Neuronal stem cell (in vitro differentiated cells): ENCODE measurements around the gene EMC8. TPM values are rescaled to one million over a fixed set of nuclear protein-coding genes. Genes with fewer than 3 reads are reported as not detected.

ENCODE experiments used
- DNase-seq: peaks from one replicate; pipeline ENCODE4 v3.0.0-alpha.2; 2013; ENCODE audit warnings: low spot score
- H2AFZ ChIP-seq: one replicate; pipeline ENCODE4 v1.6.1; 2013; ENCODE audit warnings: mild to moderate bottlenecking, low read length, inconsistent platforms
- H2AK5ac ChIP-seq: 2 replicates; pipeline ENCODE4 v1.6.1; 2013; ENCODE audit warnings: low read depth, mild to moderate bottlenecking, inconsistent platforms, low read length, moderate library complexity, mixed read lengths
- H2BK120ac ChIP-seq: 2 replicates; pipeline ENCODE4 v1.6.1; 2013; ENCODE audit warnings: low read depth, mild to moderate bottlenecking, inconsistent platforms, low read length, moderate library complexity, mixed read lengths
- H2BK12ac ChIP-seq: one replicate; pipeline ENCODE4 v1.6.1; 2013; ENCODE audit warnings: low read length, inconsistent platforms
- H2BK15ac ChIP-seq: 2 replicates; pipeline ENCODE4 v1.6.1; 2013; ENCODE audit warnings: mild to moderate bottlenecking, low read length, inconsistent platforms, mixed read lengths
- H2BK5ac ChIP-seq: one replicate; pipeline ENCODE4 v1.6.1; 2013; ENCODE audit warnings: inconsistent platforms, mild to moderate bottlenecking, low read length, moderate library complexity
- H3K14ac ChIP-seq: one replicate; pipeline ENCODE4 v1.6.1; 2013; ENCODE audit warnings: low read length, inconsistent platforms
- H3K18ac ChIP-seq: 2 replicates; pipeline ENCODE4 v1.6.1; 2013; ENCODE audit warnings: low read length, inconsistent platforms
- H3K23ac ChIP-seq: 2 replicates; pipeline ENCODE4 v1.6.1; 2013; ENCODE audit warnings: low read depth, mild to moderate bottlenecking, mixed read lengths, low read length, inconsistent platforms; ENCODE audit not compliant: poor library complexity
- H3K27ac ChIP-seq: replicated peaks from 3 replicates; pipeline ENCODE4 v1.5.1; 2013; ENCODE audit warnings: low read length, inconsistent platforms
- H3K27me3 ChIP-seq, 3 experiments: 2 replicates each; pipeline ENCODE4 v1.6.1; 2013; ENCODE audit warnings: low read length in 3 of 3, mild to moderate bottlenecking in 2 of 3, inconsistent platforms in 1 of 3, low read depth in 1 of 3, mixed read lengths in 1 of 3, moderate library complexity in 1 of 3; ENCODE audit not compliant: control insufficient read depth in 3 of 3, insufficient read depth in 3 of 3
- H3K36me3 ChIP-seq, 2 donors: replicated peaks in 1 of 2; 2 replicates each; pipeline ENCODE4 v1.6.1; 2013; ENCODE audit warnings: low read length in 2 of 2; ENCODE audit not compliant: control insufficient read depth in 2 of 2, insufficient read depth in 2 of 2
- H3K4ac ChIP-seq: 2 replicates; pipeline ENCODE4 v1.6.1; 2013; ENCODE audit warnings: inconsistent platforms, mild to moderate bottlenecking, low read length, moderate library complexity
- H3K4me1 ChIP-seq, 2 donors: 1 replicate in 1 of 2; 2 replicates in 1 of 2; pipeline ENCODE4 v1.6.1; 2013; ENCODE audit warnings: low read length in 2 of 2, low read depth in 1 of 2; ENCODE audit not compliant: control insufficient read depth in 2 of 2, insufficient read depth in 1 of 2
- H3K4me2 ChIP-seq: one replicate; pipeline ENCODE4 v1.6.1; 2013; ENCODE audit warnings: mild to moderate bottlenecking, low read length, inconsistent platforms; ENCODE audit not compliant: insufficient read depth, poor library complexity, severe bottlenecking
- H3K4me3 ChIP-seq, 2 donors: 2 replicates each; pipeline ENCODE4 v1.5.1; 2013; ENCODE audit warnings: low read length in 2 of 2, mild to moderate bottlenecking in 2 of 2, inconsistent platforms in 1 of 2, moderate library complexity in 1 of 2
- H3K79me1 ChIP-seq: one replicate; pipeline ENCODE4 v1.6.1; 2013; ENCODE audit warnings: low read depth, mild to moderate bottlenecking, inconsistent platforms, low read length, moderate library complexity
- H3K9ac ChIP-seq: one replicate; pipeline ENCODE4 v1.6.1; 2013; ENCODE audit warnings: mild to moderate bottlenecking, low read depth, low read length, inconsistent platforms; ENCODE audit not compliant: poor library complexity
- H3K9me3 ChIP-seq, 2 donors: replicated peaks in 1 of 2; 2 replicates each; pipeline versions ENCODE3 to v1.6.1; 2013; ENCODE audit warnings: low read length in 2 of 2, mild to moderate bottlenecking in 2 of 2, inconsistent platforms in 1 of 2, low read depth in 1 of 2, mixed read lengths in 1 of 2, moderate library complexity in 1 of 2; ENCODE audit not compliant: control insufficient read depth in 2 of 2, insufficient read depth in 1 of 2
- H4K8ac ChIP-seq: one replicate; pipeline ENCODE4 v1.6.1; 2013; ENCODE audit warnings: low read depth, mild to moderate bottlenecking, inconsistent platforms, low read length, moderate library complexity
- H4K91ac ChIP-seq: one replicate; pipeline ENCODE4 v1.6.1; 2013; ENCODE audit warnings: low read length, low read depth, mild to moderate bottlenecking, inconsistent platforms; ENCODE audit not compliant: poor library complexity
- WGBS, 2 donors: extraction: QIAGEN DNeasy Blood & Tissue Kit; methylation state at CpG; one replicate each; pipeline ENCODE4 v1.1.7; 2013; ENCODE audit warnings: missing lambda C conversion rate in 2 of 2, mixed read lengths in 1 of 2; ENCODE audit not compliant: insufficient read length in 2 of 2, insufficient replicate concordance in 1 of 2; ENCODE audit errors: extremely low coverage in 2 of 2; 5-methylcytosine and 5-hydroxymethylcytosine counted together
- polyA plus RNA-seq, 2 experiments: library from polyadenylated mRNA; stranded (reverse); fragments of 200-250 nt; gene quantifications; one replicate each; pipeline ENCODE4 v1.2.3, GENCODE V29; 2013

The EMC8 gene
- 25.0 TPM for polyA plus RNA-seq (2013, experiment 1 of 2)
- polyA plus RNA-seq (2013, experiment 2 of 2), result 25.5 TPM

GRCh38 chr16:85799497-85800320 lies at the start of gene EMC8, which contains the start of gene COX4I1:
Gene EMC8 (minus strand): TSS chr16:85799544. CDS start chr16:85799295, 249 bp downstream.
Gene COX4I1 (plus strand): TSS chr16:85799695. CDS start chr16:85801206, 1,511 bp downstream.
- Histone ChIP-seq H3K4me2 (peak within 1 kb of the TSS; percentile 88), H2BK12ac (no peak within 1 kb of the TSS), H2AFZ (peak within 1 kb of the TSS; percentile 95), H3K36me3 (peaks cover 25 to 69% of the 10 kb centered on the region in 2 donors), H2BK120ac (peak within 1 kb of the TSS; percentile 92), H2BK5ac (peak within 1 kb of the TSS; percentile 79), H3K9ac (peak within 1 kb of the TSS; percentile 97), H3K4me3 (peak within 1 kb of the TSS; percentile 91 to 99), H3K9me3 (no peaks in the 10 kb centered on the region), H4K8ac (no peak within 1 kb of the TSS), H3K23ac (peak within 1 kb of the TSS; percentile 96), H4K91ac (no peak within 1 kb of the TSS), H3K79me1 (peaks cover 18% of the 10 kb centered on the region), H3K27ac (peak within 1 kb of the TSS; percentile 41), H2BK15ac (no peak within 1 kb of the TSS), H3K27me3 (no peaks in the 10 kb centered on the region), H3K18ac (peak within 1 kb of the TSS; percentile 93), H3K4ac (peak within 1 kb of the TSS; percentile 26), H3K14ac (peak within 1 kb of the TSS; percentile 61), H3K4me1 (peaks cover 3 to 7% of the 10 kb centered on the region in 2 donors), H2AK5ac (peak within 1 kb of the TSS; percentile 56)
- WGBS, 2 donors, result no CpG with 5 or more reads among the region's 87 CpGs
- peak; percentile 89 for DNase-seq

- Histone ChIP-seq H3K23ac (no peak overlapping the region), H3K14ac (peak overlapping the region; percentile 31), H3K4me3 (no peak overlapping the region), H2BK15ac (no peak overlapping the region), H3K27ac (no peak overlapping the region), H3K4me2 (peak overlapping the region; percentile 4), H3K79me1 (no peaks in the 10 kb centered on the region), H3K36me3 (peaks cover 0 to 2% of the 10 kb centered on the region in 2 donors), H2AK5ac (no peak overlapping the region), H2AFZ (no peak overlapping the region), H4K91ac (no peak overlapping the region), H3K4me1 (peaks cover 5 to 6% of the 10 kb centered on the region in 2 donors), H3K9ac (no peak overlapping the region), H4K8ac (no peak overlapping the region), H2BK12ac (no peak overlapping the region), H2BK120ac (no peak overlapping the region), H3K27me3 (peaks cover 0 to 25% (median 0%) of the 10 kb centered on the region in 3 experiments), H3K9me3 (no peaks in the 10 kb centered on the region), H3K4ac (no peak overlapping the region), H3K18ac (no peak overlapping the region), H2BK5ac (no peak overlapping the region)
- WGBS, 2 donors, result no CpG with 5 or more reads among the region's 9 CpGs
- DNase-seq, result no peak
Observed at GRCh38 chr16:85848986-85849385, 49.6 kb upstream of the EMC8 start.

DNA sequence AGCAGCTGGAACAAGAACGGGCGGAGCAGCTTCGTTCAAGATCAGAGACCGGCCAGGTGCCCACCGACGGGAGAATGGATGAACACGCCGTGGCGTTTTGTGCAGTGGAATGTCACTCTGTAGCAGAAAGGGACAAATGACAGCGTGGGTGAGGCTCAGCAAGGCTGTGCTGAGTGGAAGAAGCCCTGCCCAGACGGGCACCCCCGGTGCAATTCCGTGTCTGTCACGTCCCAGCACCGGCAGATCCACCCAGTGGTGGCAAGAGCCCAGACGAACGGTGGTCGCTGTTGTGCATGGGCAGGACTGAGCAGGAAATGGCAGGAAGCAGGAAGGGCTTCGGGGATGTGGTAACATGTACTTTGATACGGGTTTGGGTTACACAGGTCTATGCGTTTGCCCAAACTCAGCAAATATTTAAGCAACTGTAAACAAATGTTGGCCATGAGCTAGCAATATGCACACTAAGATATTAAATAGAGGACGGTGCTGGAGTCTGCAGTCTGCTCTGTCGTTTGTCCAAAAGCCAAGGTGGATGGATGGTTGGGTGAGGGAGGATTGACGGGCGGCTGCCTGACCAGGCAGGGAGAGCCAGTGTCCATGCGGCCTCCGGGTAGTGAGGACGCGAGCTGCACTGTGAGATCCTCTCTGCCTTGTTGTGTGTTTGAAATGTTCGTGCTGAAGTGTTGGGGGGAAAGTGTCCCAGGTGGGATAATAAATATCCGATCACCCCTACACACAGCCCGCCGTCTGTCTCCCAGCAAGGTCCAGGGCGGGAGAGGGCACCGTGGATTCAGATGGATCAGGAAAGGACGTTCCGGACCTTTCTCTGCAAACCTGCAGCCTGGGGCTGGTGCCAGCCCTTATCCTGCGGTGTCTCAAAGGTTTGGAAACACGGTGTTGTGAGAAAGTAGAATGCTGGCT lies 48.6 kb upstream of the EMC8 start:
- no peak for DNase-seq
- H2AFZ ChIP-seq, result no peak overlapping the region
- H3K9ac ChIP-seq, result peak overlapping the region; percentile 72
- peak overlapping the region; percentile 6 for H4K8ac ChIP-seq
- H3K4ac ChIP-seq, result no peak overlapping the region
- H3K27me3 ChIP-seq, result peaks cover 0 to 27% (median 0%) of the 10 kb centered on the region in 3 experiments
- H3K18ac ChIP-seq, result no peak overlapping the region
- H3K9me3 ChIP-seq, result peaks cover 0 to under 1% of the 10 kb centered on the region in 2 donors
- peak overlapping the region; percentile 16 for H2BK12ac ChIP-seq
- H2AK5ac ChIP-seq, result peak overlapping the region; percentile 43
- H3K14ac ChIP-seq, result no peak overlapping the region
- H3K79me1 ChIP-seq, result no peaks in the 10 kb centered on the region
- H3K23ac ChIP-seq, result no peak overlapping the region
- no peak overlapping the region for H3K27ac ChIP-seq
- no peak overlapping the region for H4K91ac ChIP-seq
- peak overlapping the region; percentile 24 for H2BK15ac ChIP-seq
- H3K4me1 ChIP-seq, result peaks cover 0 to 5% of the 10 kb centered on the region in 2 donors
- no peak overlapping the region for H3K4me3 ChIP-seq
- WGBS, 2 donors, result no CpG with 5 or more reads among the region's 39 CpGs
- H3K36me3 ChIP-seq, result peaks cover 0 to 2% of the 10 kb centered on the region in 2 donors
- no peak overlapping the region for H2BK5ac ChIP-seq
- no peak overlapping the region for H2BK120ac ChIP-seq
- no peak overlapping the region for H3K4me2 ChIP-seq
